Activated CD4-positive, alpha-beta memory T cell treated with anti-CD3 and anti-CD28 coated beads for 36 hours (primary cell): ENCODE results near the gene GALNT12. TPM values are rescaled to one million over a fixed set of nuclear protein-coding genes. Genes with fewer than 3 reads are reported as not detected.

Experiments used
- CTCF ChIA-PET: fragments of 350-600 bp; sonication (Branson Sonifier 250); formaldehyde crosslinking; loops from one replicate; lab custom pipeline; 2021; ENCODE audit warnings: antibody characterized with exemption, inconsistent platforms; lab: Charles Lee
- POLR2A ChIA-PET: fragments of 350-600 bp; sonication (Branson Sonifier 250); formaldehyde crosslinking; loops from one replicate; lab custom pipeline; 2021; ENCODE audit warnings: antibody characterized with exemption; lab: Charles Lee
- DNase-seq: peaks from one replicate; pipeline ENCODE4 v3.0.0-alpha.2; 2020
- H3K27ac Mint-ChIP-seq: one replicate; pipeline ENCODE4 v1.8.0; 2021; ENCODE audit warnings: mixed read lengths
- H3K27me3 Mint-ChIP-seq: one replicate; pipeline ENCODE4 v1.8.0; 2021; ENCODE audit warnings: mixed read lengths
- H3K36me3 Mint-ChIP-seq: one replicate; pipeline ENCODE4 v1.8.0; 2021; ENCODE audit warnings: mixed read lengths
- H3K4me1 Mint-ChIP-seq: one replicate; pipeline ENCODE4 v1.8.0; 2021; ENCODE audit warnings: low read depth, mixed read lengths
- H3K4me3 Mint-ChIP-seq: one replicate; pipeline ENCODE4 v1.8.0; 2021; ENCODE audit warnings: mild to moderate bottlenecking, mixed read lengths
- H3K9me3 Mint-ChIP-seq: one replicate; pipeline ENCODE4 v1.8.0; 2021; ENCODE audit warnings: mixed read lengths
- intact Hi-C: fragments of 100-400 bp; cut with micrococcal nuclease; formaldehyde crosslinking; loops from one replicate; pipeline ENCODE4 v1.15.1; 2023
- total RNA-seq, 2 experiments: library from RNA; stranded (reverse); gene quantifications; one replicate each; pipeline ENCODE4 v1.2.3, GENCODE V29; 2021

The GALNT12 gene
- total RNA-seq, 2 experiments from 2014 or later, result 6.3 to 7.9 TPM

DNA sequence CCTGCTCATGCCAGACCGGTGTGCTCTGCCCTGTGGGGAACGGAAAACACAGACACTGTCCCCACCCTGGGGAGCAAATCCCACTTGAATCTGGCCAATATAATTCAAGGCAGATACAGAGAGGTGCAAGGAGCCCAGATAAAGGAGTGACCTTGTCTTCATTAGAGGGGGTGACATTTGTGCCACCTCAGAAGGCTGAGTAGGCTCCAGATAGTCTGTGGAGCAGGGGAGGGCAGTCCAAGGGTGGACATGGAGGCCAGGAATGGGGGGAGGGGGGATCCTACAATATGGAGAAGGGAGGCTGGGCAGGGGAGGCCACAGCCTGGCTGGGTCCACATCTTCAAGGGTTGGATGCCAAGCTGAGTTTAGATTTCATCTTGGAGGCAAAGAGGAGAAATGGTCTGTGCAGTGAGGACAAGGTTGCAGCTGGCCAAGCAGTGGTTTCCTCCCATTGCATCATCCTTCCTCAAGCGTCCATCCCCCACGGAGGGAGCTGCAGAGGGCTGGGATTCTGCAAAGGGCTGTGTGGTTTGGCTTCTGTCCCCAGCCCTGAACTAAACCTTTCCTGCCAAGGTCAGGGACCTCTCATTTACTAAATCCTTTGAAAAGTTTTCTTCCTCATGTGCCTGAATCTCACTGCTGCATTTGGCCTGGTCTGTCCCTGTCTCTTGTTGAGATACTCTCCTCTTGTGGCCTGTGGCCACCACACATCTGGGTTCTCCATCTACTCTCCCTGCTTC lies 60.1 kb downstream of the GALNT12 start:
- Mint-ChIP-seq H3K27me3 (peaks cover 8% of the 10 kb centered on the region), H3K36me3 (no peaks in the 10 kb centered on the region), H3K4me3 (no peak overlapping the region), H3K4me1 (no peaks in the 10 kb centered on the region), H3K27ac (no peak overlapping the region), H3K9me3 (no peaks in the 10 kb centered on the region)
- DNase-seq, result peak; percentile 11
- intact Hi-C loops, result no loop called here
- CTCF ChIA-PET, result interaction anchor here (4.5 kb wide), 1 partner anchor 19 kb away, joined by 16 read pairs; no protein-coding TSS in a partner anchor
- POLR2A ChIA-PET, result interaction anchor here (0.6 kb wide), 1 partner anchor 116 kb away, joined by 3 read pairs; no protein-coding TSS in a partner anchor

GRCh38 chr9:98869078-98869745 lies 61.7 kb downstream of the GALNT12 start:
- ChIA-PET POLR2A (no interaction called here), CTCF (no interaction called here)
- no peaks in the 10 kb centered on the region for H3K4me1 Mint-ChIP-seq
- no peak overlapping the region for H3K27ac Mint-ChIP-seq
- intact Hi-C loops, result no loop called here
- H3K4me3 Mint-ChIP-seq, result no peak overlapping the region
- H3K27me3 Mint-ChIP-seq, result peaks cover 2% of the 10 kb centered on the region
- H3K9me3 Mint-ChIP-seq, result no peaks in the 10 kb centered on the region
- DNase-seq, result no peak
- no peaks in the 10 kb centered on the region for H3K36me3 Mint-ChIP-seq

DNA sequence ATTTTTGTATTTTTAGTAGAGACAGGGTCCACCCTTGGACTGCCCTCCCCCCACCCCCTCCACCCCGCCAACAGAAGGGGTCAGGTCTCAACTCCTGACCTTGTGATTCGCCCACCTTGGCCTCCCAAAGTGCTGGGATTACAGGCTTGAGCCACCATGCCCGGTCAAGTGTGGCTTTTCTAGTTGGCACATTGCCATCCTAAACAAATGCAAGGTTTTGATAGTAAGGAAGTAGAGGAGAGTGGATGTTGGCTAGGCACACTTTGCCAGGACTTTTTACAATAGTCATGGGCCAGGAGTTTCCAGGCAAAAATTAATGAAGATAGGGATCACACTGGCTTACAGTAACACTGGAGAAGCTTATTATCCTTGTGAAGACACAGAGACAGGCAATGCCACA lies 62.4 kb downstream of the GALNT12 start:
- CTCF ChIA-PET, result no interaction called here
- Mint-ChIP-seq H3K4me3 (no peak overlapping the region), H3K4me1 (no peaks in the 10 kb centered on the region), H3K27me3 (peaks cover 2% of the 10 kb centered on the region), H3K27ac (no peak overlapping the region), H3K36me3 (no peaks in the 10 kb centered on the region), H3K9me3 (no peaks in the 10 kb centered on the region)
- no peak for DNase-seq
- intact Hi-C loops, result no loop called here
- POLR2A ChIA-PET, result no interaction called here

DNA sequence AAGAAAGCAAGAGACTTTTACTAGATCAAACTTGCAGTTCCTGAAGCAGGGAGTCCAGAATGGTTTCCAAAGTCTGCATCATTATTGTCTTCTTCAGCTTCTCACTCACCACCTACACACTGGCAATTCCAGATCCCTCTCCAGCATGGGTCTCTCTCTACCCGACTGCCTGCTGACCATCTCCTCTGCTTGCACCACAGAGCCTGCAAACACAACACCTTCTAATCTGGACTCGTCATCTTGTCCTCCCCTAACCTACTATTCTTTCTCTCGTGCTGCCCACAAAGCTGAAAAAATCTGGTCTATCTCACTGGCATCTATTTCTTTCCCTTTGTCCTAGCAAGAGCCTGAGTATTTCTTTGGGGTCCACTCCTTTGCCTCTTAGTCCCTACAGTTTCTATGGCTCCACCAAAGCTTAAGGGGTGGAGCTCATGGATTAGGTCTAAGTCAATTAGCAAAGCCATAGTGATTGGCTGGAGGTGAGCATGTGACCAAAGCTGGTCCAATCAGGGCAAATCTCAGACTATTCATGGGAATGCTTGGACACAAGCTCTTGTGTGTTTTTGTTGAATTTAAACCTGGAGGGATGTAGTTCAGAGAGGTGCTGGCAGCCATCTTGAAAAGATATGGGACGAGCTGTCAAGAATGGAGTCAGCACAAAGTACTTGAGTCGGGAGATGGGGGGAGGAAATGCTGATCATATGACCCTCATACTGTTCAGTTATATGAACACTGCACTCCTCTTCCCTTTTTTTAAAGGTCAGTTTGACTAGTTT lies 63.5 kb downstream of the GALNT12 start:
- POLR2A ChIA-PET, result no interaction called here
- no peak overlapping the region for H3K27ac Mint-ChIP-seq
- H3K36me3 Mint-ChIP-seq, result no peaks in the 10 kb centered on the region
- no peaks in the 10 kb centered on the region for H3K9me3 Mint-ChIP-seq
- no peaks in the 10 kb centered on the region for H3K4me1 Mint-ChIP-seq
- no peak overlapping the region for H3K4me3 Mint-ChIP-seq
- CTCF ChIA-PET, result no interaction called here
- H3K27me3 Mint-ChIP-seq, result peaks cover under 1% of the 10 kb centered on the region
- no peak for DNase-seq
- intact Hi-C loops, result no loop called here

DNA sequence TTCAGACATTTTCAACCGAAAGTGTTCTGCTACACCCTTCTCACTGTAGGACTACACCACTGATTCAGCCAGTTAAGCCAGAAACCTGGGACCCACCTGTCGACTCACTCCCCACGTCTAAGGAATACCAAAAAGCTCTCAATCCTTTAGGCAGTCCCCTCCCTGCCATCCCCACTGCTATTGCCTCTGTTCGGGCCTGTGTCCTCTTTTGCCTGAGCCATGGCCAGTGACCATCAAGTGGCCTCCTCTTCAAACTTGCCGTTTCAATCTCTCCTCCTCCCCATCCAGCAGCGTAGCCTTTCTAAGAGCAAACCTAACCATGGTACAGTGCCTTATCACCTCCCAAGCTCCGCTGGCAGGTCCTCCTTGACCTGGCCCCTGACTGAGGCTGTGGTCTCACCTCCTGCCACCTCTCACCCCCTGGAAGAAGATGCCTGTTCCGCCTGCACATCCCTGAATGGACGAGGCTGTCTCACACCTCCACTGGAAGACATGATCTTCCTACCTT lies 64.1 kb downstream of the GALNT12 start:
- no peaks in the 10 kb centered on the region for H3K9me3 Mint-ChIP-seq
- no peak for DNase-seq
- no peaks in the 10 kb centered on the region for H3K4me1 Mint-ChIP-seq
- no peaks in the 10 kb centered on the region for H3K36me3 Mint-ChIP-seq
- H3K4me3 Mint-ChIP-seq, result no peak overlapping the region
- no peak overlapping the region for H3K27ac Mint-ChIP-seq
- no peaks in the 10 kb centered on the region for H3K27me3 Mint-ChIP-seq
- CTCF ChIA-PET, result no interaction called here
- intact Hi-C loops, result no loop called here
- POLR2A ChIA-PET, result no interaction called here

DNA sequence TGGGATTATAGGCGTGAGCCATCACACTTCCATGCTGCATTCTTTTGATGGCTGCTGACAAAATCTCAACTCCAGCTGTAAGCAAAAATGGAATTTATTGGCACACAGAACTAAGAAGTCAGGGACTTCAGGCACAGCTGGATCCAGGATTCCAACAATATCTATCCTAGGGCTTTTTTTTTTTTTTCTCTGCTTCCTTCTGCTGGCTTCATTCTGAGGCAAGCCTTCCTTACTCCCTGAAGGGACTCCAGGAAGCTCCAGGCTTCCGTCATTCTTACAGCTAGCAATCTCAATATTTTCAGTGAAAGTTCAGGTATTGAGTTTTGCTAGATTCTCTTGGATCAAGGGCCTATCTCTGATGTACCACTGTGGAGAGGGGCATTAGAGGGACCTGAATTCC lies 66.1 kb downstream of the GALNT12 start:
- no peak for DNase-seq
- Mint-ChIP-seq H3K4me3 (no peak overlapping the region), H3K4me1 (no peaks in the 10 kb centered on the region), H3K9me3 (no peaks in the 10 kb centered on the region), H3K36me3 (no peaks in the 10 kb centered on the region), H3K27me3 (peaks cover 2% of the 10 kb centered on the region), H3K27ac (no peak overlapping the region)
- POLR2A ChIA-PET, result no interaction called here
- intact Hi-C loops, result no loop called here
- CTCF ChIA-PET, result no interaction called here

GRCh38 chr9:98873951-98874371 lies 66.5 kb downstream of the GALNT12 start:
- CTCF ChIA-PET, result no interaction called here
- H3K27ac Mint-ChIP-seq, result no peak overlapping the region
- H3K36me3 Mint-ChIP-seq, result no peaks in the 10 kb centered on the region
- H3K4me1 Mint-ChIP-seq, result no peaks in the 10 kb centered on the region
- no peak overlapping the region for H3K4me3 Mint-ChIP-seq
- no peaks in the 10 kb centered on the region for H3K9me3 Mint-ChIP-seq
- POLR2A ChIA-PET, result no interaction called here
- DNase-seq, result no peak
- peaks cover 2% of the 10 kb centered on the region for H3K27me3 Mint-ChIP-seq
- intact Hi-C loops, result no loop called here

DNA sequence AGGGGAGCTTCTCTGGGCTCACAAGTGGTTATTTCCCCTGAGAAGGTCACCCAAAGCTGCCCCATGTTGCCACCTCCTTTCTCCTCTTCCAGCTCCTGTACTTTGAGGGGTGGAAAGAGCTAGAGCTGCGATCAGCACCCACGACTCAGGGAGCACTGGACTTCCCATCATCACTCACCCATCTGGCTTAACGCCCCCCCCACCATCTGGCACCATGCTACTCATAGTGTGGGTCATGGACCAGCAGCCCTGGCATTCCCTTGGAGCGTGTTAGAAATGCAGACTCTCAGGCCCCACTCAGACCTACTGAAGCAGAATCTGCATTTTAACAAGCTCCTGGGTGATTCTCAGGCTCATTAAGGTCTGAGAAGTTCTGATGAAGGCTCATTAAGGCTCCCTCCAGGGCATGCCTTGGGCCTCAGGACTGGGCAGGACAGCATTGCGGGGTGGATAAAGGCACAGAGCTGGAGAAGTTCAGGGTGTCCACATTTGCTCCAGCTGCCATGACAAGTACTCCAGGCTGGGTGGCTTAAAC lies 67.3 kb downstream of the GALNT12 start:
- ChIA-PET POLR2A (no interaction called here), CTCF (no interaction called here)
- no peak overlapping the region for H3K27ac Mint-ChIP-seq
- no peaks in the 10 kb centered on the region for H3K36me3 Mint-ChIP-seq
- DNase-seq, result no peak
- H3K27me3 Mint-ChIP-seq, result peaks cover 7% of the 10 kb centered on the region
- H3K4me3 Mint-ChIP-seq, result no peak overlapping the region
- intact Hi-C loops, result no loop called here
- no peaks in the 10 kb centered on the region for H3K4me1 Mint-ChIP-seq
- H3K9me3 Mint-ChIP-seq, result no peaks in the 10 kb centered on the region

DNA sequence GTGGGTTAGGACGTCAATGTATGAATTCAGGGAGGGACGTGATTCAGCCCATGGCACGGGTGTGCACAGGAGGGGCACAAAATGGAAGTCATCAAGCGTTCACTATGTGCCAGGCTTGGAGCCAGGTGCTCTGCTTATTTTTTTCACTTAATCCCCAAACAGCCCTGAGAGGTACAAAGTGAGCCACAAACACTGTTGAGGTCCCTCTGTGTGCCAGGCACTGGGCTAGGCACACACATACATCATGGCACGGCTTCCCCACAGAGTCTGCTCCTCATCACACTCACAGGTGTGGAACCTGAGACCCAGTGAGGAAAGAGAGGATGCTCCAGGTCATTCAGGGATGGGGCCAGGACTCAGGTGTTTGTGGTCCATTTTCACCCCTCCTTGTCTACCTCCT lies 68.1 kb downstream of the GALNT12 start:
- POLR2A ChIA-PET, result no interaction called here
- no peak for DNase-seq
- CTCF ChIA-PET, result no interaction called here
- no peak overlapping the region for H3K4me3 Mint-ChIP-seq
- H3K36me3 Mint-ChIP-seq, result no peaks in the 10 kb centered on the region
- H3K27me3 Mint-ChIP-seq, result peaks cover 10% of the 10 kb centered on the region
- no peaks in the 10 kb centered on the region for H3K9me3 Mint-ChIP-seq
- intact Hi-C loops, result no loop called here
- no peaks in the 10 kb centered on the region for H3K4me1 Mint-ChIP-seq
- no peak overlapping the region for H3K27ac Mint-ChIP-seq

- ChIA-PET CTCF (no interaction called here), POLR2A (no interaction called here)
- no peak for DNase-seq
- intact Hi-C loops, result no loop called here
- no peaks in the 10 kb centered on the region for H3K9me3 Mint-ChIP-seq
- H3K4me3 Mint-ChIP-seq, result no peak overlapping the region
- H3K36me3 Mint-ChIP-seq, result no peaks in the 10 kb centered on the region
- no peak overlapping the region for H3K27ac Mint-ChIP-seq
- H3K4me1 Mint-ChIP-seq, result no peaks in the 10 kb centered on the region
- H3K27me3 Mint-ChIP-seq, result peaks cover 21% of the 10 kb centered on the region
These were observed 69.8 kb downstream of the GALNT12 start for GRCh38 chr9:98877311-98877710.

DNA sequence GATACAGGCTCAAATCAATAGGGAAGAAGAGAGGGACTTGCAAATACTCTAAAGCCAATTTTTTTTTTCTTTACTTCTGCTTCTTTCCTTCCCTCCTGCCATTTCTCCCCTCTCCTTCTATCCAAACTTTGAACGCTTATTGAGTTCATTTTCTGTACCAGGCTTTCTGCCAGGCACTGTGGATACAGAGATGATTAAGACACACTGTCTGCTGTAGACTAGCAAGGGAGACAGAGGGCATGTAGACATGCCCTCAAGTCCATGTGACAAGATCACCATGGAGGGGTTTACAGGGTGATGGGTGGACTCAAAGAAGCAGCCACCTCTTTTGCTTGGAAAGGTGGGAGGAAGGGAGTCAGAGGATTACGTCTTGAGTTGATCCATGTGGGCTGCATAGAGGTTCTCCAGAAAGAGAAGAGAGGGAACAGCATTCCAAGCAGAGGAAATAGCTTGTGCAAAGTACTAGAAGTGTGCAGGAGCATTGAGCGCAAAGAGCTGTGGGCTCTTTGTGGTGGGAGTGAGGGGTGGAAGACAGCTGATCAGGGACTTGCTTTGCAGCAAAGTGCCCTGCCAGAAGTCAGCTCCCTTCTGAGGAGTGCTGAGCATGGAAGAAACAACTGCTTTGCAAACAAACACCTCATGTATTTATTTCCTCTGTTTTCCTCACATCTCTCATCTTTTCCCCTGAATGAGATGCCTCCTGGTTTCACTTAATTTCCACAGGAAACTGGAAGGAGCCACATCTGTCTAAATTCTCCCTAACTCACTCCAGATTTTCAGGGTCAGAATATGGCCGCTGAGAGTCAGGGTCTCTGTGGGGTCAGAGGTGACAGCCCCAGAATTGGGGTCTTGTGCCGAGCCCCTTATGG lies 71.9 kb downstream of the GALNT12 start:
- no peaks in the 10 kb centered on the region for H3K36me3 Mint-ChIP-seq
- peaks cover 27% of the 10 kb centered on the region for H3K27me3 Mint-ChIP-seq

More for the DNA sequence above, 71.9 kb downstream of the GALNT12 start:
- CTCF ChIA-PET, result interaction anchor here (1.1 kb wide), 1 partner anchor 31 kb away, joined by 4 read pairs; no protein-coding TSS in a partner anchor
- intact Hi-C loops, result no loop called here
- POLR2A ChIA-PET, result no interaction called here
- H3K9me3 Mint-ChIP-seq, result no peaks in the 10 kb centered on the region
- no peak for DNase-seq
- H3K27ac Mint-ChIP-seq, result no peak overlapping the region
- H3K4me3 Mint-ChIP-seq, result no peak overlapping the region
- no peaks in the 10 kb centered on the region for H3K4me1 Mint-ChIP-seq
